Measurements from ENCODE around the gene LSMEM2. TPM values are rescaled to one million over a fixed set of nuclear protein-coding genes. Genes with fewer than 3 reads are reported as not detected.

Gene LSMEM2
- polyA plus RNA-seq, 2 of the 4 experiments (the other 2 are of a cell fraction), result 0.09 TPM; not detected in 1

- H3K9me3 ChIP-seq, result no peaks in the 10 kb centered on the region
- no peak overlapping the region for H3K4me3 ChIP-seq
- FAIRE-seq, result no peak
- DNase-seq (ENCODE audit: low read depth in 1 of 2, low spot score in 1 of 2), result peak; percentile 48 to 84
- ChIA-PET CTCF (interaction anchor here (0.9 to 8.1 kb wide), 7 partner anchors 10 to 72 kb away, joined by 3 to 67 read pairs (median 3); no protein-coding TSS in a partner anchor), POLR2A (interaction anchor here (0.6 to 1.9 kb wide), 5 partner anchors 14 to 35 kb away, joined by 3 to 6 read pairs (median 4); partner anchors contain the start of genes GNAI2, HYAL3, IFRD2 and NAA80)
- ATAC-seq, result peak; percentile 6 to 41; a peak in 4 of 6 replicates
- H3K4me2 ChIP-seq, result peak overlapping the region; percentile 68
- H3K27ac ChIP-seq, result peak overlapping the region; percentile 71 to 94
- peaks cover 70% of the 10 kb centered on the region for H3K4me1 ChIP-seq
- TF ChIP-seq CEBPB (IDR thresholded peaks at IDR 0.05), result no peak
- TF ChIP-seq JUNB (IDR thresholded peaks at IDR 0.05), result no peak
- TF ChIP-seq HDAC2 (IDR thresholded peaks at IDR 0.05), result no peak
- TF ChIP-seq BHLHE40 (IDR thresholded peaks at IDR 0.05; ENCODE audit: low read depth, low read length), result no peak
- TF ChIP-seq MYC (IDR thresholded peaks at IDR 0.05; ENCODE audit: borderline replicate concordance, low read length), result no peak
- TF ChIP-seq KDM5A (IDR thresholded peaks at IDR 0.05), result no peak
- TF ChIP-seq NR3C1 (IDR thresholded peaks at IDR 0.05), result no peak
- TF ChIP-seq TFCP2L1 (CRISPR knock-in tag; IDR thresholded peaks at IDR 0.05), result no peak
- no peak for TF ChIP-seq CBX2 (IDR thresholded peaks at IDR 0.05; ENCODE audit: borderline replicate concordance, low read depth)
- TF ChIP-seq ZC3H11A (IDR thresholded peaks at IDR 0.05), result no peak
- no peak for TF ChIP-seq GATA3 (IDR thresholded peaks at IDR 0.05; ENCODE audit: borderline replicate concordance)
- TF ChIP-seq NFE2L2 (conservative IDR thresholded peaks at IDR 0.05; ENCODE audit: low read length), result no peak
- no peak for TF ChIP-seq RCOR1 (IDR thresholded peaks at IDR 0.05; ENCODE audit: low read depth, low read length)
- TF ChIP-seq ELK1 (IDR thresholded peaks at IDR 0.05; ENCODE audit: low read depth, low read length), result no peak
- WGBS (ENCODE audit: missing lambda C conversion rate), result 0% methylated on average over 2 of the region's 7 CpGs
These were observed 14.4 kb upstream of the LSMEM2 start for GRCh38 chr3:50264383-50264963.

- H3K27ac ChIP-seq, result peak overlapping the region; percentile 71 to 94
- ATAC-seq, result 0 out of 6 replicates have a peak, but pooled peaks of 1 of the 2 experiments have one; percentile 3
- 76% methylated on average over 5 of the region's 7 CpGs for WGBS (ENCODE audit: missing lambda C conversion rate)
These were observed 13.9 kb upstream of the LSMEM2 start for GRCh38 chr3:50264964-50265485.

GRCh38 chr3:50265571-50265970 lies 13.3 kb upstream of the LSMEM2 start:
- no CpG with 5 or more reads among the region's 1 CpG for WGBS (ENCODE audit: missing lambda C conversion rate)
- FAIRE-seq (no peak), ATAC-seq (no peak), DNase-seq (ENCODE audit: low read depth in 1 of 2, low spot score in 1 of 2) (no peak)
- POLR2A ChIA-PET, result interaction anchor here (1.9 kb wide), 1 partner anchor 30 kb away, joined by 4 read pairs; the partner anchor contains the start of gene GNAI2
- H3K4me1 ChIP-seq, result peaks cover 76% of the 10 kb centered on the region
- CTCF ChIA-PET, result interaction anchor here (1.0 to 7.4 kb wide), 5 partner anchors 9 to 59 kb away, joined by 4 to 60 read pairs (median 10); no protein-coding TSS in a partner anchor
- H3K4me3 ChIP-seq, result no peak overlapping the region
- peak overlapping the region; percentile 68; the same call in 1 of the 3 replicates for H3K4me2 ChIP-seq
- no peaks in the 10 kb centered on the region for H3K9me3 ChIP-seq
- peak overlapping the region; percentile 71 to 94; a peak in 5 of 6 replicates for H3K27ac ChIP-seq
- no peak for TF ChIP-seq RARB (CRISPR knock-in tag; IDR thresholded peaks at IDR 0.05)
- TF ChIP-seq ZSCAN20 (CRISPR knock-in tag; IDR thresholded peaks at IDR 0.05), result no peak
- no peak for TF ChIP-seq ZNF302 (CRISPR knock-in tag; IDR thresholded peaks at IDR 0.05)
- TF ChIP-seq HOXA7 (CRISPR knock-in tag; IDR thresholded peaks at IDR 0.05), result no peak
- no peak for TF ChIP-seq ESRRA (IDR thresholded peaks at IDR 0.05; ENCODE audit: borderline replicate concordance, low read length)
- no peak for TF ChIP-seq HOXB5 (CRISPR knock-in tag; IDR thresholded peaks at IDR 0.05)
- TF ChIP-seq NPAS2 (CRISPR knock-in tag; IDR thresholded peaks at IDR 0.05; ENCODE audit: borderline replicate concordance), result no peak
- no peak for TF ChIP-seq POLR2AphosphoS2 (conservative IDR thresholded peaks at IDR 0.05; ENCODE audit: low read length)
- no peak for TF ChIP-seq REST (IDR thresholded peaks at IDR 0.05)
- TF ChIP-seq JUNB (IDR thresholded peaks at IDR 0.05), result no peak
- TF ChIP-seq RCOR1 (IDR thresholded peaks at IDR 0.05; ENCODE audit: low read depth, low read length), result no peak
- TF ChIP-seq NR3C1 (IDR thresholded peaks at IDR 0.05), result no peak
- TF ChIP-seq SREBF2 (IDR thresholded peaks at IDR 0.05), result no peak
- no peak for TF ChIP-seq KDM5A (IDR thresholded peaks at IDR 0.05)
- no peak for TF ChIP-seq CBX8 (IDR thresholded peaks at IDR 0.05)
- TF ChIP-seq CHD2 (IDR thresholded peaks at IDR 0.05; ENCODE audit: low read length, partially characterized antibody), result no peak
- no peak for TF ChIP-seq HDAC2 (IDR thresholded peaks at IDR 0.05)
- TF ChIP-seq CEBPB (IDR thresholded peaks at IDR 0.05), result no peak
- TF ChIP-seq ELK1 (IDR thresholded peaks at IDR 0.05; ENCODE audit: low read depth, low read length), result no peak

More at GRCh38 chr3:50264964-50265485, 13.9 kb upstream of the LSMEM2 start:
- CTCF ChIA-PET, result interaction anchor here (0.9 to 8.1 kb wide), 7 partner anchors 9 to 73 kb away, joined by 3 to 67 read pairs (median 6); no protein-coding TSS in a partner anchor
- no peak for TF ChIP-seq RAD21 (conservative IDR thresholded peaks at IDR 0.05 in 1 of 2, IDR thresholded peaks at IDR 0.05 in 1 of 2)
- peak in 1 of 2 experiments; percentile 39; a peak in 1 of 5 replicates for TF ChIP-seq JUN (IDR thresholded peaks at IDR 0.05)
- no peak for TF ChIP-seq KDM5A (IDR thresholded peaks at IDR 0.05)
- Histone ChIP-seq H3K4me1 (peaks cover 72% of the 10 kb centered on the region), H3K4me2 (peak overlapping the region; percentile 68), H3K4me3 (no peak overlapping the region), H3K9me3 (no peaks in the 10 kb centered on the region)
- FAIRE-seq (no peak), DNase-seq (ENCODE audit: low read depth in 1 of 2, low spot score in 1 of 2) (no peak)
- POLR2A ChIA-PET, result interaction anchor here (0.6 to 1.9 kb wide), 4 partner anchors 13 to 29 kb away, joined by 4 to 6 read pairs (median 4); partner anchors contain the start of genes GNAI2 and IFRD2

All from A549 (cell line).